ENCODE data around the gene CERK. TPM values are rescaled to one million over a fixed set of nuclear protein-coding genes. Genes with fewer than 3 reads are reported as not detected.

CERK gene
- total and polyA plus RNA-seq, 2 of the 8 experiments (the other 6 are each of a cell fraction or from before 2014, with no cell fraction given), result 26.6 to 59.0 TPM

GRCh38 chr22:46636221-46637002, 101.6 kb downstream of the CERK start (continued):
- TF ChIP-seq CTCF (IDR thresholded peaks at IDR 0.05; ENCODE audit: control extremely low read depth in 1 of 3, insufficient read depth in 1 of 3, low read depth in 1 of 3, low read length in 3 of 3) (no peak), ZNF274 (IDR thresholded peaks at IDR 0.05; ENCODE audit: borderline replicate concordance, extremely low read depth, low read length) (no peak), EP300 (IDR thresholded peaks at IDR 0.05; ENCODE audit: borderline replicate concordance in 1 of 2, low read depth in 2 of 2, low read length in 2 of 2) (no peak), KDM5A (IDR thresholded peaks at IDR 0.05; ENCODE audit: low read length) (no peak), RNF2 (IDR thresholded peaks at IDR 0.05; ENCODE audit: borderline replicate concordance, low read depth, low read length, missing control alignments, poor library complexity, severe bottlenecking) (no peak), KDM4A (IDR thresholded peaks at IDR 0.05; ENCODE audit: low read depth, low read length, severe bottlenecking) (no peak)

Data from H1 (cell line).